ENCODE data around the gene FUT4.

Gene FUT4

GRCh38 chr11:94543695-94544645, at the start of gene FUT4:
Gene FUT4 (plus strand): TSS chr11:94543921. CDS start chr11:94544134, 213 bp downstream.
- Histone ChIP-seq H3K4me1 (no peaks in the 10 kb centered on the region), H3K4me2 (ENCODE audit: low read length) (peak within 1 kb of the TSS; percentile 70), H3K4me3 (ENCODE audit: low read depth, low read length) (peak within 1 kb of the TSS; percentile 56), H3K9ac (no peak within 1 kb of the TSS), H3K36me3 (ENCODE audit: control insufficient read depth, insufficient read depth, low read length) (no peaks in the 10 kb centered on the region), H3K79me2 (no peaks in the 10 kb centered on the region), H2AFZ (peak within 1 kb of the TSS; percentile 99), H3K9me3 (ENCODE audit: control insufficient read depth, low read length) (no peaks in the 10 kb centered on the region), H3K27me3 (ENCODE audit: control insufficient read depth, insufficient read depth, low read length) (no peaks in the 10 kb centered on the region), H3K27ac (peak within 1 kb of the TSS; percentile 90)
- TF ChIP-seq CTCF (IDR thresholded peaks at IDR 0.05), result no peak

- H3K4me1 ChIP-seq, result no peaks in the 10 kb centered on the region
- peak overlapping the region; percentile 95 for H2AFZ ChIP-seq
- H3K27ac ChIP-seq, result peak overlapping the region; percentile 67
- H3K27me3 ChIP-seq (ENCODE audit: control insufficient read depth, insufficient read depth, low read length), result no peaks in the 10 kb centered on the region
- H3K4me2 ChIP-seq (ENCODE audit: low read length), result peak overlapping the region; percentile 90
- peak overlapping the region; percentile 83 for H3K4me3 ChIP-seq (ENCODE audit: low read depth, low read length)
- no peak for TF ChIP-seq CTCF (IDR thresholded peaks at IDR 0.05)
- H3K9me3 ChIP-seq (ENCODE audit: control insufficient read depth, low read length), result no peaks in the 10 kb centered on the region
- no peaks in the 10 kb centered on the region for H3K36me3 ChIP-seq (ENCODE audit: control insufficient read depth, insufficient read depth, low read length)
- H3K9ac ChIP-seq, result peak overlapping the region; percentile 74
- H3K79me2 ChIP-seq, result no peaks in the 10 kb centered on the region
Measured at GRCh38 chr11:94494126-94494680, 49.5 kb upstream of the FUT4 start.

- no peak overlapping the region for H3K27ac ChIP-seq
- H3K79me2 ChIP-seq, result no peaks in the 10 kb centered on the region
- H3K9me3 ChIP-seq (ENCODE audit: control insufficient read depth, low read length), result no peaks in the 10 kb centered on the region
- no peaks in the 10 kb centered on the region for H3K27me3 ChIP-seq (ENCODE audit: control insufficient read depth, insufficient read depth, low read length)
- TF ChIP-seq CTCF (IDR thresholded peaks at IDR 0.05), result no peak
- H3K4me1 ChIP-seq, result no peaks in the 10 kb centered on the region
- no peak overlapping the region for H2AFZ ChIP-seq
- H3K4me3 ChIP-seq (ENCODE audit: low read depth, low read length), result no peak overlapping the region
- H3K9ac ChIP-seq, result no peak overlapping the region
- no peaks in the 10 kb centered on the region for H3K36me3 ChIP-seq (ENCODE audit: control insufficient read depth, insufficient read depth, low read length)
- no peak overlapping the region for H3K4me2 ChIP-seq (ENCODE audit: low read length)
Measured at GRCh38 chr11:94500181-94500580, 43.5 kb upstream of the FUT4 start.

- Histone ChIP-seq H3K36me3 (ENCODE audit: control insufficient read depth, insufficient read depth, low read length) (no peaks in the 10 kb centered on the region), H2AFZ (no peak overlapping the region), H3K9ac (no peak overlapping the region), H3K9me3 (ENCODE audit: control insufficient read depth, low read length) (no peaks in the 10 kb centered on the region), H3K27me3 (ENCODE audit: control insufficient read depth, insufficient read depth, low read length) (no peaks in the 10 kb centered on the region), H3K4me1 (no peaks in the 10 kb centered on the region), H3K4me2 (ENCODE audit: low read length) (no peak overlapping the region), H3K79me2 (no peaks in the 10 kb centered on the region), H3K27ac (no peak overlapping the region), H3K4me3 (ENCODE audit: low read depth, low read length) (no peak overlapping the region)
- no peak for TF ChIP-seq CTCF (IDR thresholded peaks at IDR 0.05)
Measured at GRCh38 chr11:94501522-94501921, 42.2 kb upstream of the FUT4 start.

All from parathyroid adenoma (tissue), 2 donors.